OCI-LY1 (cell line): ENCODE measurements around the gene LCN15.

ENCODE experiments used
- CTCF ChIP-seq: fragments of 200-600 bp; sonication (generic), shearing (Covaris generic); IDR thresholded peaks from 2 replicates; pipeline ENCODE4 v1.5.1; 2017; ENCODE audit warnings: mild to moderate bottlenecking, antibody characterized with exemption, low read length, moderate library complexity, mixed read lengths
- EZH2 ChIP-seq: fragments of 200-600 bp; sonication (generic), shearing (Covaris generic); IDR thresholded peaks from 2 replicates; pipeline ENCODE4 v1.8.0; 2017; ENCODE audit warnings: borderline replicate concordance, mixed run types, mild to moderate bottlenecking, antibody characterized with exemption, low read length, moderate library complexity, mixed read lengths

GRCh38 chr9:136738960-136739359 is 25.4 kb downstream of the LCN15 start:
- TF ChIP-seq CTCF: no peak
- TF ChIP-seq EZH2: no peak
